Measurements from ENCODE around the gene RBM27. TPM values are rescaled to one million over a fixed set of nuclear protein-coding genes. Genes with fewer than 3 reads are reported as not detected.
"Not testable (repeated sequence)": the region's sequence is repeated elsewhere in the genome, so short reads cannot be mapped to it uniquely, and the experiment has no call there.

The RBM27 gene
- total RNA-seq, 1 experiment from 2014 or later, result 18.8 TPM

DNA sequence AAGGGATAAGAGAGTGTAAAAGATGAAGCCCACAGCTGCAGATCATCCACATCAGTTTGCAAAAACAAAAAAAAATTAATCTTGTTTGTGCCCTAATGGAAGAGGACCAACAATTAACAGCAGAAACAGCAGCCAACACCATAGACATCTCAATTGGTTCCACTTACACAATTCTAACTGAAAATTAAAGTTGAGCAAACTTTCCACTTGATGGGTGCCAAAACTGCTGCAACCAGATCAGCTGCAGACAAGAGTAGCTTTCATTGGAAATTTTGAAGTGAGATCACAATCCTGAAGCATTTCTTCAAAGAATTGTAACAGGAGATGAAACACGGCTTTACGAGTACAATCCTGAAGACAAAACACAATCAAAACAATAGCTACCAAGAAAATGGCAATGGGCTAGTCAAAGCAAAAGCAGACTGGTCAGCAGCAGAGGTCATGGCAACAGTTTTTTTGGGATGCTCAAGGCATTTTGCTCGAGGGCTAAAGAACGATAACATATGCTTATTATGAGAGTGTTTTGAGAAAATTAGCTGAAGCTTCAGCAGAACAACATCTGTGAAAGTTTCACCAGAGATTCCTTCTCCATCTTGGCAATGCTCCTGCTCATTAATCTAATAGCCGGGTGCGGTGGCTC, 4.1 kb upstream of the RBM27 start:
- Histone ChIP-seq H3K4me1 (ENCODE audit: insufficient read depth, low read length) (peaks cover 8% of the 10 kb centered on the region), H3K9me2 (replicated peaks; ENCODE audit: low read length) (no peaks in the 10 kb centered on the region), H3F3A (ENCODE audit: low read length, unreplicated experiment) (no peaks in the 10 kb centered on the region), H4K20me1 (ENCODE audit: low read length) (no peaks in the 10 kb centered on the region), H3K27me3 (ENCODE audit: low read length) (no peaks in the 10 kb centered on the region), H3K36me3 (ENCODE audit: low read depth, low read length) (no peaks in the 10 kb centered on the region), H3K27ac (ENCODE audit: low read length) (no peak overlapping the region), H3K4me2 (ENCODE audit: low read length) (no peak overlapping the region), H3K9ac (ENCODE audit: low read length) (no peak overlapping the region), H2AFZ (ENCODE audit: low read length) (no peak overlapping the region), H3K4me3 (ENCODE audit: low read length) (no peak overlapping the region), H3K9me3 (ENCODE audit: low read length) (no peaks in the 10 kb centered on the region), H3K79me2 (ENCODE audit: low read length) (peaks cover 9% of the 10 kb centered on the region)
- ChIA-PET CTCF (no interaction called here), POLR2A (ENCODE audit: unreplicated experiment) (no interaction called here)
- BruUV-seq (replicated peaks), result no TSS peak
- DNase-seq, result no peak
- TF ChIP-seq, protein P1, sequence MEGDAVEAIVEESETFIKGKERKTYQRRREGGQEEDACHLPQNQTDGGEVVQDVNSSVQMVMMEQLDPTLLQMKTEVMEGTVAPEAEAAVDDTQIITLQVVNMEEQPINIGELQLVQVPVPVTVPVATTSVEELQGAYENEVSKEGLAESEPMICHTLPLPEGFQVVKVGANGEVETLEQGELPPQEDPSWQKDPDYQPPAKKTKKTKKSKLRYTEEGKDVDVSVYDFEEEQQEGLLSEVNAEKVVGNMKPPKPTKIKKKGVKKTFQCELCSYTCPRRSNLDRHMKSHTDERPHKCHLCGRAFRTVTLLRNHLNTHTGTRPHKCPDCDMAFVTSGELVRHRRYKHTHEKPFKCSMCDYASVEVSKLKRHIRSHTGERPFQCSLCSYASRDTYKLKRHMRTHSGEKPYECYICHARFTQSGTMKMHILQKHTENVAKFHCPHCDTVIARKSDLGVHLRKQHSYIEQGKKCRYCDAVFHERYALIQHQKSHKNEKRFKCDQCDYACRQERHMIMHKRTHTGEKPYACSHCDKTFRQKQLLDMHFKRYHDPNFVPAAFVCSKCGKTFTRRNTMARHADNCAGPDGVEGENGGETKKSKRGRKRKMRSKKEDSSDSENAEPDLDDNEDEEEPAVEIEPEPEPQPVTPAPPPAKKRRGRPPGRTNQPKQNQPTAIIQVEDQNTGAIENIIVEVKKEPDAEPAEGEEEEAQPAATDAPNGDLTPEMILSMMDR (conservative IDR thresholded peaks at IDR 0.05; ENCODE audit: low read depth, low read length), result no peak
- TF ChIP-seq EZH2phosphoT487 (IDR thresholded peaks at IDR 0.05; ENCODE audit: borderline replicate concordance, low read length), result no peak
- TF ChIP-seq EZH2 (IDR thresholded peaks at IDR 0.05; ENCODE audit: low read length, unreplicated experiment), result no peak
- intact Hi-C loops (cut with micrococcal nuclease), result no loop called here
- ATAC-seq, result no peak

DNA sequence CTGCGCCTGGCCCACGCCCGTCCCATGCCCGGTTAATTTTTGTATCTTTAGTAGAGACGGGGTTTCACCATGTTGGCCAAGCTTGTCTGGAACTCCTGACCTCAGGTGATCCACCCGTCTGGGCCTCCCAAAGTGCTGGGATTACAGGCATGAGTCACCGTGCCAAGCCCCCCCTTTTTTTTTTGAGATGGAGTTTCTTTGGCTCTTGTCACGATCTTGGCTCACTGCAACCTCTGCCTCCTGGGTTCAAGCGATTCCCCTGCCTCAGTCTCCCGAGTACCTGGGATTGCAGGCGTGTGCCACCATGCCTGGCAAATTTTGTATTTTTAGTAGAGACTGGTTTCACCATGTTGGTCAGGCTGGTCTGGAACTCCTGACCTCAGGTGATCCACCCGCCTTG, 1.6 kb upstream of the RBM27 start:
- CTCF ChIA-PET; ATAC-seq; H2AFZ ChIP-seq (ENCODE audit: low read length); H3F3A ChIP-seq (ENCODE audit: low read length, unreplicated experiment); H3K27ac ChIP-seq (ENCODE audit: low read length); H3K4me3 ChIP-seq (ENCODE audit: low read length); H3K27me3 ChIP-seq (ENCODE audit: low read length); H4K20me1 ChIP-seq (ENCODE audit: low read length); H3K4me2 ChIP-seq (ENCODE audit: low read length); H3K36me3 ChIP-seq (ENCODE audit: low read depth, low read length); BruUV-seq (replicated peaks); H3K9ac ChIP-seq (ENCODE audit: low read length); H3K9me3 ChIP-seq (ENCODE audit: low read length); DNase-seq; H3K9me2 ChIP-seq (replicated peaks; ENCODE audit: low read length); POLR2A ChIA-PET (ENCODE audit: unreplicated experiment): not testable (repeated sequence)
- peaks cover 13% of the 10 kb centered on the region for H3K4me1 ChIP-seq (ENCODE audit: insufficient read depth, low read length)
- H3K79me2 ChIP-seq (ENCODE audit: low read length), result peaks cover 34% of the 10 kb centered on the region
- intact Hi-C loops (cut with micrococcal nuclease), result loop anchor here (5.0 kb wide), 1 partner anchor 246 kb away; the partner anchor contains the start of gene TCERG1

DNA sequence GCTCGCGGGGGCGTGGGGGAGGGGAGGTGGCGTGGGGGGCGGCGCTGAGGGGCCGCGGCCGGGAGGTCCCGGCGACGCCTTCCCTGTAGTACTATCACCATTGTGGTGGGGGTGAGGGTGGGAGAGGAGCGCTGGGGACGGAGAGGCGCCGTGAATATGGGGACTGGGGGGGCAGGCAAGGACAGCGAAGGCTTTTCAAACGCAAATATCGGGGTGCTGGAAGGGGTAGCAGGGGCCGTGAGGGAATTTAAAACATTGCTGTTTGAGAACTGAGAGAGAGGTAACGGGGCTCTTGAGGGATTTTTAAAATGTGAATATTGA, 427 bp downstream of the RBM27 start:
- intact Hi-C loops (cut with micrococcal nuclease), result loop anchor here (1.0 to 5.0 kb wide), 3 partner anchors 16 to 243 kb away; partner anchors contain the start of genes LARS1 and TCERG1
- ATAC-seq, result peak; percentile 9
- ChIA-PET CTCF (no interaction called here), POLR2A (ENCODE audit: unreplicated experiment) (no interaction called here)
- TF ChIP-seq EZH2 (IDR thresholded peaks at IDR 0.05; ENCODE audit: low read length, unreplicated experiment), result no peak
- TF ChIP-seq, protein P1 (conservative IDR thresholded peaks at IDR 0.05; ENCODE audit: low read depth, low read length), result no peak
- TF ChIP-seq EZH2phosphoT487 (IDR thresholded peaks at IDR 0.05; ENCODE audit: borderline replicate concordance, low read length), result no peak
- no TSS peak for BruUV-seq (replicated peaks)
- no peaks in the 10 kb centered on the region for H3K9me2 ChIP-seq (replicated peaks; ENCODE audit: low read length)
- H3K4me1 ChIP-seq (ENCODE audit: insufficient read depth, low read length), result peaks cover 19% of the 10 kb centered on the region
- 0 out of 2 replicates have a peak overlapping the region, but pooled peaks have one; percentile 63 for H2AFZ ChIP-seq (ENCODE audit: low read length)
- DNase-seq, result no peak
- no peaks in the 10 kb centered on the region for H3K9me3 ChIP-seq (ENCODE audit: low read length)
- H3K79me2 ChIP-seq (ENCODE audit: low read length), result peaks cover 52% of the 10 kb centered on the region
- H4K20me1 ChIP-seq (ENCODE audit: low read length), result 0 out of 2 replicates have a peak, but pooled peaks cover 7% of the 10 kb centered on the region
- peak overlapping the region; percentile 76 for H3K4me3 ChIP-seq (ENCODE audit: low read length)
- peak overlapping the region; percentile 82 for H3K9ac ChIP-seq (ENCODE audit: low read length)
- no peaks in the 10 kb centered on the region for H3K27me3 ChIP-seq (ENCODE audit: low read length)
- peak overlapping the region; percentile 81 for H3K4me2 ChIP-seq (ENCODE audit: low read length)
- no peak overlapping the region for H3K27ac ChIP-seq (ENCODE audit: low read length)
- H3F3A ChIP-seq (ENCODE audit: low read length, unreplicated experiment), result no peaks in the 10 kb centered on the region
- no peaks in the 10 kb centered on the region for H3K36me3 ChIP-seq (ENCODE audit: low read depth, low read length)
